ENCODE measurements around the gene FADS1. TPM values are rescaled to one million over a fixed set of nuclear protein-coding genes. Genes with fewer than 3 reads are reported as not detected.

The FADS1 gene
- total and polyA plus RNA-seq, 2 of the 13 experiments (the other 11 are each of a cell fraction or from before 2014, with no cell fraction given) = 91.8 to 108 TPM

DNA sequence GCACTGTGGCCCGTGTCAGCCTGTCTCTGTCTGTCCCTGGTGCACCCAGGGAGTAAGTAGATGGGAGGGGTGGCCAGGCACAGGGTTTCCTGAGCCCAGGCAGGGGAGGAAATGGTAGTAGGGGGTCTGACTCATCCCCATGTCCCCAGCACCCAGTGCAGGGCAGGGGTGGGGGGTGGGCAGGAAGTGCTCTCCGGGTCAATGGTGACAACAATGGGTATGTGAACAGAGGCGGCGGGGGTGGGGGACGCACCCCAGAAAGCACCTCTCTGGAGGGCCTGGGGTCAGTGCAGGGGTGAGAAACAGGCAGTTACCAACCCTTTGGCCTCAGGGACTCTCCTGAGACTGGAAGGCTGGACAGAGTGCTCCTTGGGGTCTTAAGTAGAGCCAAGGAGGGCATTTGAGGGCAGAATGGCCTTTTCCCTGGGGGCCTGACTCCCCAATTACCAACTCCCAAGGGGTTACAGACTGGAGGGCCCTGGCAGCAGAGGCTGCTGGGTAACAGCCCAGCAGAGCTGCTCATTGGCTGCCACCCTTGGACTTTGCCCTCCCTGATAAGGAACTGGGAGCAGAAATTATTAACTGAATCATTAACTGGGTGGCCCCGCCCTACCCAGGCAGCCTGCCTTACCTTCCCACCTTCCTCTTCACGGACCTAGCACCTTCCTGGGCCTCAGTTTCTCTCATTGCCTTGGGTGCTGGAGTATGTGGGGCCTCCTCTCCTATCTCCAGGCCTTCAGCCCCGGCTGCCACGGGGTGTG lies 60.2 kb downstream of the FADS1 start (continued):
- TF ChIP-seq, protein P1, sequence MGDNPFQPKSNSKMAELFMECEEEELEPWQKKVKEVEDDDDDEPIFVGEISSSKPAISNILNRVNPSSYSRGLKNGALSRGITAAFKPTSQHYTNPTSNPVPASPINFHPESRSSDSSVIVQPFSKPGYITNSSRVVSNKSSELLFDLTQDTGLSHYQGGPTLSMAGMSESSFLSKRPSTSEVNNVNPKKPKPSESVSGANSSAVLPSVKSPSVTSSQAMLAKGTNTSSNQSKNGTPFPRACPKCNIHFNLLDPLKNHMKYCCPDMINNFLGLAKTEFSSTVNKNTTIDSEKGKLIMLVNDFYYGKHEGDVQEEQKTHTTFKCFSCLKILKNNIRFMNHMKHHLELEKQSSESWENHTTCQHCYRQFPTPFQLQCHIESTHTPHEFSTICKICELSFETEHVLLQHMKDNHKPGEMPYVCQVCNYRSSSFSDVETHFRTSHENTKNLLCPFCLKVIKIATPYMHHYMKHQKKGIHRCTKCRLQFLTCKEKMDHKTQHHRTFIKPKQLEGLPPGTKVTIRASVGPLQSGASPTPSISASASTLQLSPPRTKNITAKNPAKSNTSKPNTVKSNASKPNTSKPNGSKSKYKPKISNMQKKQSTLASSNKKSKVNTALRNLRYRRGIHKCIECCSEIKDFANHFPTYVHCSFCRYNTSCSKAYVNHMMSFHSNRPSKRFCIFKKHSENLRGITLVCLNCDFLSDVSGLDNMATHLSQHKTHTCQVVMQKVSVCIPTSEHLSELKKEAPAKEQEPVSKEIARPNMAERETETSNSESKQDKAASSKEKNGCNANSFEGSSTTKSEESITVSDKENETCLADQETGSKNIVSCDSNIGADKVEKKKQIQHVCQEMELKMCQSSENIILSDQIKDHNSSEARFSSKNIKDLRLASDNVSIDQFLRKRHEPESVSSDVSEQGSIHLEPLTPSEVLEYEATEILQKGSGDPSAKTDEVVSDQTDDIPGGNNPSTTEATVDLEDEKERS (CRISPR knock-in tag; IDR thresholded peaks at IDR 0.05) = no peak
- TF ChIP-seq, protein P2, sequence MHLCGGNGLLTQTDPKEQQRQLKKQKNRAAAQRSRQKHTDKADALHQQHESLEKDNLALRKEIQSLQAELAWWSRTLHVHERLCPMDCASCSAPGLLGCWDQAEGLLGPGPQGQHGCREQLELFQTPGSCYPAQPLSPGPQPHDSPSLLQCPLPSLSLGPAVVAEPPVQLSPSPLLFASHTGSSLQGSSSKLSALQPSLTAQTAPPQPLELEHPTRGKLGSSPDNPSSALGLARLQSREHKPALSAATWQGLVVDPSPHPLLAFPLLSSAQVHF (CRISPR knock-in tag; IDR thresholded peaks at IDR 0.05) = no peak
- TF ChIP-seq TBP (CRISPR knock-in tag; IDR thresholded peaks at IDR 0.05) (no peak), ZNF761 (CRISPR knock-in tag; conservative IDR thresholded peaks at IDR 0.05) (peak; percentile 62; the same call in 1 of the 2 replicates), HNRNPUL1 (IDR thresholded peaks at IDR 0.05; ENCODE audit: low read depth, low read length) (no peak), NRL (CRISPR knock-in tag; IDR thresholded peaks at IDR 0.05; ENCODE audit: borderline replicate concordance) (no peak; the same call in 1 of the 2 replicates), ZNF3 (CRISPR knock-in tag; IDR thresholded peaks at IDR 0.05) (no peak), CBX1 (IDR thresholded peaks at IDR 0.05; ENCODE audit: low read depth) (peak; percentile 41), ZNF703 (CRISPR knock-in tag; IDR thresholded peaks at IDR 0.05; ENCODE audit: borderline replicate concordance) (no peak), SIX4 (CRISPR knock-in tag; IDR thresholded peaks at IDR 0.05) (no peak; the same call in 1 of the 2 replicates), HNRNPH1 (optimal IDR thresholded peaks at IDR 0.05; ENCODE audit: low read depth, low read length) (no peak)
- TF ChIP-seq, protein P3, sequence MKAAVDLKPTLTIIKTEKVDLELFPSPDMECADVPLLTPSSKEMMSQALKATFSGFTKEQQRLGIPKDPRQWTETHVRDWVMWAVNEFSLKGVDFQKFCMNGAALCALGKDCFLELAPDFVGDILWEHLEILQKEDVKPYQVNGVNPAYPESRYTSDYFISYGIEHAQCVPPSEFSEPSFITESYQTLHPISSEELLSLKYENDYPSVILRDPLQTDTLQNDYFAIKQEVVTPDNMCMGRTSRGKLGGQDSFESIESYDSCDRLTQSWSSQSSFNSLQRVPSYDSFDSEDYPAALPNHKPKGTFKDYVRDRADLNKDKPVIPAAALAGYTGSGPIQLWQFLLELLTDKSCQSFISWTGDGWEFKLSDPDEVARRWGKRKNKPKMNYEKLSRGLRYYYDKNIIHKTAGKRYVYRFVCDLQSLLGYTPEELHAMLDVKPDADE (CRISPR knock-in tag; IDR thresholded peaks at IDR 0.05) = no peak
- TF ChIP-seq, protein P4, sequence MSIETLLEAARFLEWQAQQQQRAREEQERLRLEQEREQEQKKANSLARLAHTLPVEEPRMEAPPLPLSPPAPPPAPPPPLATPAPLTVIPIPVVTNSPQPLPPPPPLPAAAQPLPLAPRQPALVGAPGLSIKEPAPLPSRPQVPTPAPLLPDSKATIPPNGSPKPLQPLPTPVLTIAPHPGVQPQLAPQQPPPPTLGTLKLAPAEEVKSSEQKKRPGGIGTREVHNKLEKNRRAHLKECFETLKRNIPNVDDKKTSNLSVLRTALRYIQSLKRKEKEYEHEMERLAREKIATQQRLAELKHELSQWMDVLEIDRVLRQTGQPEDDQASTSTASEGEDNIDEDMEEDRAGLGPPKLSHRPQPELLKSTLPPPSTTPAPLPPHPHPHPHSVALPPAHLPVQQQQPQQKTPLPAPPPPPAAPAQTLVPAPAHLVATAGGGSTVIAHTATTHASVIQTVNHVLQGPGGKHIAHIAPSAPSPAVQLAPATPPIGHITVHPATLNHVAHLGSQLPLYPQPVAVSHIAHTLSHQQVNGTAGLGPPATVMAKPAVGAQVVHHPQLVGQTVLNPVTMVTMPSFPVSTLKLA (IDR thresholded peaks at IDR 0.05) = no peak
- TF ChIP-seq, protein P5, sequence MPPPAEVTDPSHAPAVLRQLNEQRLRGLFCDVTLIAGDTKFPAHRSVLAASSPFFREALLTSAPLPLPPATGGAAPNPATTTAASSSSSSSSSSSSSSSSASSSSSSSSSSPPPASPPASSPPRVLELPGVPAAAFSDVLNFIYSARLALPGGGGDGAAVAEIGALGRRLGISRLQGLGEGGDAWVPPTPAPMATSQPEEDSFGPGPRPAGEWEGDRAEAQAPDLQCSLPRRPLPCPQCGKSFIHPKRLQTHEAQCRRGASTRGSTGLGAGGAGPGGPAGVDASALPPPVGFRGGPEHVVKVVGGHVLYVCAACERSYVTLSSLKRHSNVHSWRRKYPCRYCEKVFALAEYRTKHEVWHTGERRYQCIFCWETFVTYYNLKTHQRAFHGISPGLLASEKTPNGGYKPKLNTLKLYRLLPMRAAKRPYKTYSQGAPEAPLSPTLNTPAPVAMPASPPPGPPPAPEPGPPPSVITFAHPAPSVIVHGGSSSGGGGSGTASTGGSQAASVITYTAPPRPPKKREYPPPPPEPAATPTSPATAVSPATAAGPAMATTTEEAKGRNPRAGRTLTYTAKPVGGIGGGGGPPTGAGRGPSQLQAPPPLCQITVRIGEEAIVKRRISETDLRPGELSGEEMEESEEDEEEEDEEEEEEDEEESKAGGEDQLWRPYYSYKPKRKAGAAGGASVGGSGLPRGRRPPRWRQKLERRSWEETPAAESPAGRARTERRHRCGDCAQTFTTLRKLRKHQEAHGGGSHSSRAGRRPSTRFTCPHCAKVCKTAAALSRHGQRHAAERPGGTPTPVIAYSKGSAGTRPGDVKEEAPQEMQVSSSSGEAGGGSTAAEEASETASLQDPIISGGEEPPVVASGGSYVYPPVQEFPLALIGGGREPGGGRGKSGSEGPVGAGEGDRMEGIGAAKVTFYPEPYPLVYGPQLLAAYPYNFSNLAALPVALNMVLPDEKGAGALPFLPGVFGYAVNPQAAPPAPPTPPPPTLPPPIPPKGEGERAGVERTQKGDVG (CRISPR knock-in tag; IDR thresholded peaks at IDR 0.05; ENCODE audit: borderline replicate concordance) = no peak

Measured in HepG2 (cell line).